ENCODE data around the gene CBARP.

CBARP gene

GRCh38 chr19:1237754-1238368, at the start of gene CBARP:
TSS of gene CBARP (minus strand) at chr19:1238005. CDS start at chr19:1236100, 1,905 bp downstream.
- Histone ChIP-seq H4K20me1 (ENCODE audit: insufficient read depth, low read length) (no peaks in the 10 kb centered on the region), H3K27me3 (ENCODE audit: low read depth, low read length) (no peaks in the 10 kb centered on the region), H3K9ac (ENCODE audit: low read length) (peak within 1 kb of the TSS; percentile 60), H3K36me3 (replicated peaks; ENCODE audit: low read depth, low read length) (no peaks in the 10 kb centered on the region), H3K27ac (ENCODE audit: low read length) (no peak within 1 kb of the TSS), H3K4me3 (ENCODE audit: low read length) (peak within 1 kb of the TSS; percentile 88), H3K79me2 (ENCODE audit: low read length) (peaks cover 10% of the 10 kb centered on the region), H3K9me3 (ENCODE audit: insufficient read depth, low read length) (no peaks in the 10 kb centered on the region), H3K4me1 (ENCODE audit: low read length) (peaks cover 22% of the 10 kb centered on the region), H3K4me2 (ENCODE audit: low read length) (peak within 1 kb of the TSS; percentile 87), H2AFZ (ENCODE audit: low read depth, low read length) (peak within 1 kb of the TSS; percentile 61; the same call in 1 of the 2 replicates)
- no peak for TF ChIP-seq CTCF (IDR thresholded peaks at IDR 0.05; ENCODE audit: low read depth, low read length)
- TF ChIP-seq EZH2phosphoT487 (IDR thresholded peaks at IDR 0.05; ENCODE audit: low read depth): no peak

GRCh38 chr19:1286487-1287353, 48.9 kb upstream of the CBARP start:
- Histone ChIP-seq H3K27me3 (ENCODE audit: low read depth, low read length) (peaks cover 25% of the 10 kb centered on the region), H3K9ac (ENCODE audit: low read length) (no peak overlapping the region)

GRCh38 chr19:1285737-1286360, 48.0 kb upstream of the CBARP start, which contains the start of gene EFNA2:
TSS of gene EFNA2 (plus strand) at chr19:1285873. CDS start at chr19:1286169, 296 bp downstream.
- no peaks in the 10 kb centered on the region for H3K36me3 ChIP-seq (replicated peaks; ENCODE audit: low read depth, low read length)
- H3K4me3 ChIP-seq (ENCODE audit: low read length): no peak within 1 kb of the TSS
- peaks cover 20% of the 10 kb centered on the region for H3K27me3 ChIP-seq (ENCODE audit: low read depth, low read length)
- H4K20me1 ChIP-seq (ENCODE audit: insufficient read depth, low read length): no peaks in the 10 kb centered on the region
- H3K4me1 ChIP-seq (ENCODE audit: low read length): peaks cover 14% of the 10 kb centered on the region
- H2AFZ ChIP-seq (ENCODE audit: low read depth, low read length): no peak within 1 kb of the TSS
- TF ChIP-seq CTCF (IDR thresholded peaks at IDR 0.05; ENCODE audit: low read depth, low read length) (no peak), EZH2phosphoT487 (IDR thresholded peaks at IDR 0.05; ENCODE audit: low read depth) (no peak)
- H3K9me3 ChIP-seq (ENCODE audit: insufficient read depth, low read length): no peaks in the 10 kb centered on the region
- H3K79me2 ChIP-seq (ENCODE audit: low read length): no peaks in the 10 kb centered on the region
- H3K27ac ChIP-seq (ENCODE audit: low read length): no peak within 1 kb of the TSS
- no peak within 1 kb of the TSS for H3K4me2 ChIP-seq (ENCODE audit: low read length)
- H3K9ac ChIP-seq (ENCODE audit: low read length): no peak within 1 kb of the TSS

More at GRCh38 chr19:1286487-1287353, 48.9 kb upstream of the CBARP start:
- Histone ChIP-seq H2AFZ (ENCODE audit: low read depth, low read length) (no peak overlapping the region), H3K4me2 (ENCODE audit: low read length) (no peak overlapping the region), H3K27ac (ENCODE audit: low read length) (no peak overlapping the region), H3K4me1 (ENCODE audit: low read length) (peaks cover 23% of the 10 kb centered on the region), H4K20me1 (ENCODE audit: insufficient read depth, low read length) (no peaks in the 10 kb centered on the region), H3K79me2 (ENCODE audit: low read length) (no peaks in the 10 kb centered on the region), H3K4me3 (ENCODE audit: low read length) (no peak overlapping the region), H3K9me3 (ENCODE audit: insufficient read depth, low read length) (no peaks in the 10 kb centered on the region), H3K36me3 (replicated peaks; ENCODE audit: low read depth, low read length) (no peaks in the 10 kb centered on the region)
- TF ChIP-seq CTCF (IDR thresholded peaks at IDR 0.05; ENCODE audit: low read depth, low read length): no peak
- no peak for TF ChIP-seq EZH2phosphoT487 (IDR thresholded peaks at IDR 0.05; ENCODE audit: low read depth)
